WTC11 (cell line): Measurements from ENCODE around the gene KIAA0753. TPM values are rescaled to one million over a fixed set of nuclear protein-coding genes. Genes with fewer than 3 reads are reported as not detected.

Experiments
- ATAC-seq: fragments of 200-7000 bp; cut with Tn5 transposase; 2 replicates; pipeline ENCODE4 v1.10.0; 2021; ENCODE audit warnings: mild to moderate bottlenecking, moderate library complexity
- CTCF ChIA-PET: fragments of 300-600 bp; sonication (Branson Sonifier 250); formaldehyde crosslinking; loops from one replicate; lab custom pipeline; 2021; ENCODE audit warnings: antibody characterized with exemption; lab: Charles Lee
- POLR2A ChIA-PET: fragments of 350-600 bp; sonication (Branson Sonifier 250); formaldehyde crosslinking; loops from one replicate; lab custom pipeline; 2021; ENCODE audit warnings: antibody characterized with exemption; lab: Charles Lee
- DNase-seq: peaks from one replicate; pipeline ENCODE4 v3.0.0; 2021; ENCODE audit warnings: low spot score
- H3K27ac Mint-ChIP-seq: 2 replicates; pipeline ENCODE4 v1.8.0; 2021; ENCODE audit warnings: mixed read lengths
- H3K27me3 Mint-ChIP-seq: 2 replicates; pipeline ENCODE4 v1.8.0; 2021; ENCODE audit warnings: low read depth, mild to moderate bottlenecking, moderate library complexity, mixed read lengths
- H3K36me3 Mint-ChIP-seq: 2 replicates; pipeline ENCODE4 v1.8.0; 2021; ENCODE audit warnings: mixed read lengths
- H3K4me1 Mint-ChIP-seq: 2 replicates; pipeline ENCODE4 v1.8.0; 2022; ENCODE audit warnings: mixed read lengths
- H3K4me3 Mint-ChIP-seq: 2 replicates; pipeline ENCODE4 v1.8.0; 2021; ENCODE audit warnings: mild to moderate bottlenecking, moderate library complexity, mixed read lengths
- H3K9me3 Mint-ChIP-seq: 2 replicates; pipeline ENCODE4 v1.8.0; 2021; ENCODE audit warnings: mixed read lengths
- E2F4 ChIP-seq: sonication (generic); formaldehyde crosslinking; IDR thresholded peaks from 2 replicates; pipeline ENCODE4 v1.8.1; 2022; ENCODE audit warnings: low read depth, mild to moderate bottlenecking, moderate library complexity, missing genetic modification reagents, borderline replicate concordance
- FOXP4 ChIP-seq: sonication (generic); formaldehyde crosslinking; IDR thresholded peaks from 2 replicates; pipeline ENCODE4 v1.8.0; 2022; ENCODE audit warnings: mild to moderate bottlenecking, missing genetic modification reagents
- PREB ChIP-seq: sonication (generic); formaldehyde crosslinking; IDR thresholded peaks from 2 replicates; pipeline ENCODE4 v1.8.1; 2022; ENCODE audit warnings: mild to moderate bottlenecking, missing genetic modification reagents, moderate library complexity, borderline replicate concordance
- RELA ChIP-seq: sonication (generic); formaldehyde crosslinking; IDR thresholded peaks from 2 replicates; pipeline ENCODE4 v1.8.1; 2022; ENCODE audit warnings: missing genetic modification reagents, mild to moderate bottlenecking, borderline replicate concordance
- TEAD4 ChIP-seq: sonication (generic); formaldehyde crosslinking; IDR thresholded peaks from 2 replicates; pipeline ENCODE4 v1.8.0; 2022; ENCODE audit warnings: mild to moderate bottlenecking, missing genetic modification reagents
- ZNF232 ChIP-seq: sonication (generic); formaldehyde crosslinking; IDR thresholded peaks from 2 replicates; pipeline ENCODE4 v1.8.0; 2022; ENCODE audit warnings: mild to moderate bottlenecking, missing genetic modification reagents
- ZNF532 ChIP-seq: fragments of 250-450 bp; sonication (Bioruptor Pico); IDR thresholded peaks from 2 replicates; pipeline ENCODE4 v1.9.0; 2021; ENCODE audit warnings: mild to moderate bottlenecking, borderline replicate concordance
- total RNA-seq: library from RNA; stranded (reverse); gene quantifications from 3 replicates; pipeline ENCODE4 v1.2.3, GENCODE V29; 2021
- TF ChIP-seq, protein P1 (sequence below): fragments of 250-450 bp; sonication (Bioruptor Pico); IDR thresholded peaks from 2 replicates; pipeline ENCODE4 v1.9.0; 2021; ENCODE audit warnings: moderate library complexity, mild to moderate bottlenecking, inconsistent platforms, borderline replicate concordance
- TF ChIP-seq, protein P2 (sequence below): sonication (generic); formaldehyde crosslinking; IDR thresholded peaks from 2 replicates; pipeline ENCODE4 v1.8.0; 2023; ENCODE audit warnings: mild to moderate bottlenecking, missing genetic modification reagents

KIAA0753 gene
- total RNA-seq, 1 experiment from 2014 or later: 22.8 TPM

DNA sequence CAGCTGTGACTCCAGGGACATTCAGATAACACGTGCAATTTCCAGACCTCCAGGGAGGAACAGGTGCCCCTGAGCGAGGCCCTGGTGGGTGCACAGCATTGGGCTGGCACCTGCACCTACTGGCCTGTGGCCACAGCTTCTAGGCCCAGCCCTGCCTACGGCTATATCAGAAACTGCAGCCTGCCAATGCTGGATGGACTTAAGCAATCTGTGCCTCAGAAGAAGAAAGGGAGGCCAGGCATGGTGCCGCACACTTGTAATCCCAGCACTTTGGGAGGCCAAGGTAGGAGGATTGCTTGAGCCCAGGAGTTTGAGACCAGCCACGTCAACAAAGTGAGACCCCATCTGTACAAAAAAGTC is 96.5 kb downstream of the KIAA0753 start:
- POLR2A ChIA-PET: no interaction called here
- no peak overlapping the region for H3K27ac Mint-ChIP-seq
- H3K4me3 Mint-ChIP-seq: no peak overlapping the region
- peaks cover 8% of the 10 kb centered on the region for H3K9me3 Mint-ChIP-seq
- H3K4me1 Mint-ChIP-seq: peaks cover 32% of the 10 kb centered on the region
- ATAC-seq: no peak
- TF ChIP-seq FOXP4 (CRISPR knock-in tag) (no peak), E2F4 (CRISPR knock-in tag) (no peak), ZNF532 (CRISPR knock-in tag) (no peak), ZNF232 (CRISPR knock-in tag) (no peak), RELA (CRISPR knock-in tag) (no peak), TEAD4 (no peak), PREB (CRISPR knock-in tag) (no peak)
- TF ChIP-seq, protein P1, sequence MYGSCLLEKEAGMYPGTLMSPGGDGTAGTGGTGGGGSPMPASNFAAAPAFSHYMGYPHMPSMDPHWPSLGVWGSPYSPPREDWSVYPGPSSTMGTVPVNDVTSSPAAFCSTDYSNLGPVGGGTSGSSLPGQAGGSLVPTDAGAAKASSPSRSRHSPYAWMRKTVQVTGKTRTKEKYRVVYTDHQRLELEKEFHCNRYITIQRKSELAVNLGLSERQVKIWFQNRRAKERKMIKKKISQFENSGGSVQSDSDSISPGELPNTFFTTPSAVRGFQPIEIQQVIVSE (CRISPR knock-in tag): no peak
- TF ChIP-seq, protein P2, sequence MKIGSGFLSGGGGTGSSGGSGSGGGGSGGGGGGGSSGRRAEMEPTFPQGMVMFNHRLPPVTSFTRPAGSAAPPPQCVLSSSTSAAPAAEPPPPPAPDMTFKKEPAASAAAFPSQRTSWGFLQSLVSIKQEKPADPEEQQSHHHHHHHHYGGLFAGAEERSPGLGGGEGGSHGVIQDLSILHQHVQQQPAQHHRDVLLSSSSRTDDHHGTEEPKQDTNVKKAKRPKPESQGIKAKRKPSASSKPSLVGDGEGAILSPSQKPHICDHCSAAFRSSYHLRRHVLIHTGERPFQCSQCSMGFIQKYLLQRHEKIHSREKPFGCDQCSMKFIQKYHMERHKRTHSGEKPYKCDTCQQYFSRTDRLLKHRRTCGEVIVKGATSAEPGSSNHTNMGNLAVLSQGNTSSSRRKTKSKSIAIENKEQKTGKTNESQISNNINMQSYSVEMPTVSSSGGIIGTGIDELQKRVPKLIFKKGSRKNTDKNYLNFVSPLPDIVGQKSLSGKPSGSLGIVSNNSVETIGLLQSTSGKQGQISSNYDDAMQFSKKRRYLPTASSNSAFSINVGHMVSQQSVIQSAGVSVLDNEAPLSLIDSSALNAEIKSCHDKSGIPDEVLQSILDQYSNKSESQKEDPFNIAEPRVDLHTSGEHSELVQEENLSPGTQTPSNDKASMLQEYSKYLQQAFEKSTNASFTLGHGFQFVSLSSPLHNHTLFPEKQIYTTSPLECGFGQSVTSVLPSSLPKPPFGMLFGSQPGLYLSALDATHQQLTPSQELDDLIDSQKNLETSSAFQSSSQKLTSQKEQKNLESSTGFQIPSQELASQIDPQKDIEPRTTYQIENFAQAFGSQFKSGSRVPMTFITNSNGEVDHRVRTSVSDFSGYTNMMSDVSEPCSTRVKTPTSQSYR (CRISPR knock-in tag): no peak
- TF ChIP-seq, all 79 proteins: peak for 0
- DNase-seq: no peak
- CTCF ChIA-PET: interaction anchor here (1.0 to 1.9 kb wide), 2 partner anchors 49 to 71 kb away, joined by 3 to 8 read pairs; no protein-coding TSS in a partner anchor
- Mint-ChIP-seq H3K27me3 (peaks cover 3% of the 10 kb centered on the region), H3K36me3 (0 out of 2 replicates have a peak, but pooled peaks cover 3% of the 10 kb centered on the region)
